Measurements from ENCODE around the gene CNGB1. TPM values are rescaled to one million over a fixed set of nuclear protein-coding genes. Genes with fewer than 3 reads are reported as not detected.

Gene CNGB1
- total RNA-seq, 4 donors from 2014 or later: not detected

DNA sequence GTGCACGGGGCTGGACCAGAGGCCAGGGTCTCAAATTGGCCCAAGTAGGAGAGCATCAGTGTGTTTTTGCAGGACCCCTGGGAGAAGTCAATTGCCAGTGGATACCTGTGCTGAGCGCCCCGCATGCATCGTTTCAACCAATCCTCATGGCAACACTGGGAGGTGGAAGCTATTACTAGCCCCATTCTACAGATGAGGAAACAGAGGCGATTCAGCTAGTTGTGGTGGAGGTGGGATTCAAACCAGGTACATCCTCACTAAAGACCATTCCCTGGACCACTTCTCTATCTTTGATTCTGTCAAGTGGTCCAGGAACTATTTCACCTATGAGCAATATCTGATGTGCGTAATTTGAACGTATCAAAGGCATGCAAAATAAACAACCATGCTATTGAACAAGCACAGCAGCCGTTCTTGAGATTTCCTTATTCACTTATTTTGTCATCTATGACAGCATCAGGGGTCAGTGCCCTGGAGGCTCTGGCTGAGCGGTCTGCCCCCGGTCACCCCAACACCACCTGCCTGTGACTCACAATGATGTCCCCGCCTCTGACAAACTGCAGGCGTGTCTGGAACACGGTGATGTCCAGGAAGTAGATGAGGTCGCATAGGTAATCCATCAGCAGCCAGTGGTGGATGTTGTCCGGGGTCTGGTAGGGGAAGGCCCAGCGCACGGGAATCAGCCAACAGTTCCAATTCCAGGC lies 54.0 kb downstream of the CNGB1 start:
- TF ChIP-seq, protein P1, sequence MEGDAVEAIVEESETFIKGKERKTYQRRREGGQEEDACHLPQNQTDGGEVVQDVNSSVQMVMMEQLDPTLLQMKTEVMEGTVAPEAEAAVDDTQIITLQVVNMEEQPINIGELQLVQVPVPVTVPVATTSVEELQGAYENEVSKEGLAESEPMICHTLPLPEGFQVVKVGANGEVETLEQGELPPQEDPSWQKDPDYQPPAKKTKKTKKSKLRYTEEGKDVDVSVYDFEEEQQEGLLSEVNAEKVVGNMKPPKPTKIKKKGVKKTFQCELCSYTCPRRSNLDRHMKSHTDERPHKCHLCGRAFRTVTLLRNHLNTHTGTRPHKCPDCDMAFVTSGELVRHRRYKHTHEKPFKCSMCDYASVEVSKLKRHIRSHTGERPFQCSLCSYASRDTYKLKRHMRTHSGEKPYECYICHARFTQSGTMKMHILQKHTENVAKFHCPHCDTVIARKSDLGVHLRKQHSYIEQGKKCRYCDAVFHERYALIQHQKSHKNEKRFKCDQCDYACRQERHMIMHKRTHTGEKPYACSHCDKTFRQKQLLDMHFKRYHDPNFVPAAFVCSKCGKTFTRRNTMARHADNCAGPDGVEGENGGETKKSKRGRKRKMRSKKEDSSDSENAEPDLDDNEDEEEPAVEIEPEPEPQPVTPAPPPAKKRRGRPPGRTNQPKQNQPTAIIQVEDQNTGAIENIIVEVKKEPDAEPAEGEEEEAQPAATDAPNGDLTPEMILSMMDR (IDR thresholded peaks at IDR 0.05; ENCODE audit: low read depth): no peak

DNA sequence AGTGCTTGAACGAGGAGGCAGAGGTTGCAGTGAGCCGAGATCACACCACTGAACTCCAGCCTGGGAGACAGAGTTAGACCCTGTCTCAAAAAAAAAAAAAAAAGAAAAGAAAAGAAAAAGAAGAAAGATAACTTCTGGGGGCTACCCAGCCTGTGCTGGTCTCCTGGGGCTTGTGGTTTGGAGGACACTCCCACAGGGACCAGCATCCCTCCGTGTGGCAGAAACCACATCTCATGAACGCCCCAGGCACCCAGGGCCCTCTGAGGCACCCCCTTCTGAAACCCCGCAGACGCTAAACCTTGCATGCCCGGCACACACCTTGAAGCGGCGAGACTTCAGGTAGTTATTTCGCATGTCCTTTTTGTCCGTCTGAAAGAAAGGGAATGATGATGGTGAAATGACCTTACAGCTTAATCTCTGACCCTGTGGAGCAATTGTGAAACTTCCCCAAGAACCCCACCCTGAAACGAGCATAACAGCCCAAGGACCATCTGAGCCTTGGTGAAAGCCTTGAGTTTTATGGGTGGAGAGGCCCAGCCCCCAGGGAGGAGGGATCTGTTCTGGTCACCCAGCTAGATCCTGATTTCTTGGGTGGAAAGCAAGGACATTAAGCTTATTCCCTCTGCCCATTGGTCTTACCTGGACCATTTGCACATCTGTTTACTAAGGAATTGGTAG lies 55.0 kb downstream of the CNGB1 start:
- TF ChIP-seq, protein P1 (IDR thresholded peaks at IDR 0.05; ENCODE audit: low read depth): no peak

GRCh38 chr16:57915267-57915666 lies 55.7 kb downstream of the CNGB1 start:
- TF ChIP-seq, protein P1 (IDR thresholded peaks at IDR 0.05; ENCODE audit: low read depth): no peak

DNA sequence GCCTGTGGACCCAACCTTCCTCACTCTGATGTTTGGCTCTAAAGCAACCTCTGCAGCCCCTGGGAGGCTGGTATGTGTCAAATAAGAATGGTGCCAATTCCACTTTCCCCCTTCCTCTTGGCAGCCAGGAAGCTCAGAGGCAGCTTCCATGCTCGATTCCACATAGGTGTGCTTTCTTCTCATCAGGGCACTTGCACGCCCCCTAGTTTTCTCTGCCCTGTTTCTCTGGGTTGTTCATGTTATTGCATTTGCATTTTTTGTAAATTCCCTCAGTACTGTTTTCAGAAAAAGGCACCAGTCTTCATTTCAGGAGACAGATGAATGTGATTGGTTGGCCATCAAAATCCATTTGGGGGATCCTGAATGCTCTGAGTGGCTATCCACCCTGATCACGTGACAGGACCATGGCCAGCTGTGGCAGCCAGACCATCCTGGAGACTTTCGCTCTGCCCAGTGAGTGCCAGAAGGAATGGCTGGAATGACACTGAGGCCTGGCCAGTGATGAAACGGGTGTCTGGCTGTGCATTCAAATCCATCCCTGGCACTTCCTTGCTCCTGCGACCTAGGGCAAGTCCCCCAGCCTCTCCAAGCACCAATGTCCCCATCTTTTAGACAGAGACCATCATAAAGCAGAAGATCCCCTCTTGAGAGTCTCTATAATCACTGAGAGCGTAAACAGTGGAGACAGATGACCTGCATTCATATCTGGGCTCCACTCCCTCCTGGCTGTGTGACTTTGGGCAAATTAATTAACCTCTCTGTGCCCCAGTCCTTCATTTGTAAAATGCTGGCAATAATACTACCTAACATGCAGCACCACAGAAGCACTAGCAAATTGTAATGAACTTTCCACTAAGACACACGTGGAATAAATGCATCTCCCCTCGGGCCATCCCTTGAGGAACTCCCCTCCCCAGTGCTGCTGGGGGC lies 56.4 kb downstream of the CNGB1 start:
- TF ChIP-seq, protein P1 (IDR thresholded peaks at IDR 0.05; ENCODE audit: low read depth): no peak

DNA sequence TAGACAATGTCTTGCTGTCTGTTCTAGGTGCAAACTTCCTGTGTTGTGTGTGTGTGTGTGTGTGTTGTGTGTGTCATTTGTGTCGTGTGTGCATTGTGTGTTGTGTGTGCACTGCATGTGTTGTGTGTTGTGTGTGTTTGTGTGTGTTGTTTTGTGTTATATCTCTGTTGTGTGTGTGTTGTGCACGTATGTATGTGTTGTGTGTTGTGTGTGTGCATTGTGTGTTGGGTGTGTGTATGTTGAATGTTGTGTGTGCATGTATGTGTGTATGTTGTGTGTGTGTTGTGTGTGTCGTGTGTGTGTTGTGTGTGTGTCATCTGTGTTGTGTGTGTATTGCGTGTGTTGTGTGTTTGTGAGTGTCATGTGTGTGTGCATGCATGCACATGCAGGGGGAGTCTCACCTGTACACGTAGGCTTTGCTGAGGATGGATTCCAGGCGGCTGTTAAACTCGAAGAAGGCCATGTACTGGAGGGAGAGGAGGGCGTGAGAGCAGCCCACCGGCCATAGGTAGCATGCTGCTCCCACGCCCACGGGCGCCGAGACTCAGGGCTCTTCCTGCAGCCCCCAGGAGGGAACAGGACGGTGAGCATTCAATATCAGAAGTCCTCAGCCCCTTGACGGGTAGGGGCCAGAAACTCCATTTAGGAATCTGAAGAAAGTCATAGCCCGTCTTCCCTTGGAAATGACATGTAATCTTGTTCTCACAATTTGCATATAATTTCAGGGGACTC lies 58.2 kb downstream of the CNGB1 start:
- TF ChIP-seq, protein P1 (IDR thresholded peaks at IDR 0.05; ENCODE audit: low read depth): no peak

DNA sequence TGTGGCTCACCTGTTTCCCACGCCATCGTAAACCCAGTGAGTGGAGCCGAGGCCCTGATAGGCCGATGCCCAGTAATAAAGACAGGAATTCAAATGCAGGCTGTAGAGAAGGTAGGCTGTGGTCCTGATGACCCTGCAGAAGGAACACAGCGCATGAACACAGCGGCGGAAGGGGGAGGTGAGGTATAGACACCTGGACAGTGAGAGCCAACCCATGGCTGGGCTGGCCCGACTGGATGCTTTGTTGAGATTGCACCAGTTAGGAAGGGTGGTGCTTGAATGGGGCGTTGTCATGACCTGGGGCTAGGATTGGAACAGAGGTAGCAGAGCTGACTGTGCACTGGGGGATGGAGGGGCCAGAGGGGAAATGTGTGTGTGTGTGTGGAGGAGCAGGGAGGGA lies 59.2 kb downstream of the CNGB1 start:
- TF ChIP-seq, protein P1 (IDR thresholded peaks at IDR 0.05; ENCODE audit: low read depth): no peak
